Fibroblast of pulmonary artery (primary cell): ENCODE results near the gene TOX4.
A peak's percentile ranks its signal among the peaks of the same experiment; 100 is the strongest.
"Not testable (repeated sequence)": the region's sequence is repeated elsewhere in the genome, so short reads cannot be mapped to it uniquely, and the experiment has no call there.

Experiments used
- DNase-seq: peaks from one replicate; pipeline ENCODE4 v3.0.0-alpha.2; 2010; ENCODE audit warnings: low read depth
- H3K4me3 ChIP-seq: replicated peaks from 2 replicates; pipeline ENCODE4 v1.5.1; 2011; ENCODE audit warnings: low read depth, mild to moderate bottlenecking, control low read depth, low read length, moderate library complexity
- TF ChIP-seq, protein P1 (sequence below): IDR thresholded peaks from 2 replicates; pipeline ENCODE4 v1.5.1; 2011; ENCODE audit warnings: mild to moderate bottlenecking, control low read depth, low read length, inconsistent platforms; ENCODE audit errors: missing control alignments

TOX4 gene

DNA sequence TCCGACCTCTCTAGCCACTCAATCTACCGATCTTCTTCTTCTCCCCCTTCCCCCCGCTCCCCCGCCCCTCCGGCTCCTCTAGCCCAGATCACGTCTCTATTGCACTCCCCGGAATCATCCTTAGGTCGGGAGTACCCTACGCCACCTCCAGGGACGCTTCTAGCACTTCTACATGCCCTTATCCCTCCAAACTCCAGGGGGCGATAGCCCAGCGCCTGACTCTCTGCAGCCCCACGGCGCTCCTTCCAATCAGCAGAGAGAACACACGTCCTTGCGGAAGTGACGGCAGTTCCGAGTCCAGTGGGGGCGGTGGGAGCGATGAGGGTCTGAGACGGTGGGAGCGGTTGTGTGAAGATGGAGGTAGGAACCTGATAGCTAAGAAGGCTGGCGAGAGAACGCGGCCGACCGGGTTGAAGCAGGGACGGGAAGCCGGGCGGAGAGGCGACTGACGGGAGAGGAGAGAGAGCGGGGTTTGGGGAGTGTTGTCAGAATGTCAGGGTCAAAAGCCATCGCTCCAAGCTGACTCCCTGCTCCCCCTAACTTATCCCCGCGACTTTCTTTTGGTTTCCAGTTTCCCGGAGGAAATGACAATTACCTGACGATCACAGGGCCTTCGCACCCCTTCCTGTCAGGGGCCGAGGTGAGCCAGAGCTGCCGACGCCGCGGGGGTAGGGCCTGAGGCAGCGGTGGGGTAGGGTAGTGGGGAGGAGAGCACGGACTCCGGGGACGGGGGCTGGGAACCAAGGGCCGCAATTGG, at the start of gene TOX4, which contains the start of gene RAB2B:
TOX4 (plus strand) TSS at position 271 of the 757 bp plus-strand sequence; CDS start at position 355, 84 bp downstream.
RAB2B (minus strand) TSS at position 35 of the 757 bp plus-strand sequence. CDS start 87 bp downstream, outside the sequence.
- DNase-seq: peak; percentile 99
- H3K4me3 ChIP-seq: peak within 1 kb of the TSS; percentile 99
- TF ChIP-seq, protein P1, sequence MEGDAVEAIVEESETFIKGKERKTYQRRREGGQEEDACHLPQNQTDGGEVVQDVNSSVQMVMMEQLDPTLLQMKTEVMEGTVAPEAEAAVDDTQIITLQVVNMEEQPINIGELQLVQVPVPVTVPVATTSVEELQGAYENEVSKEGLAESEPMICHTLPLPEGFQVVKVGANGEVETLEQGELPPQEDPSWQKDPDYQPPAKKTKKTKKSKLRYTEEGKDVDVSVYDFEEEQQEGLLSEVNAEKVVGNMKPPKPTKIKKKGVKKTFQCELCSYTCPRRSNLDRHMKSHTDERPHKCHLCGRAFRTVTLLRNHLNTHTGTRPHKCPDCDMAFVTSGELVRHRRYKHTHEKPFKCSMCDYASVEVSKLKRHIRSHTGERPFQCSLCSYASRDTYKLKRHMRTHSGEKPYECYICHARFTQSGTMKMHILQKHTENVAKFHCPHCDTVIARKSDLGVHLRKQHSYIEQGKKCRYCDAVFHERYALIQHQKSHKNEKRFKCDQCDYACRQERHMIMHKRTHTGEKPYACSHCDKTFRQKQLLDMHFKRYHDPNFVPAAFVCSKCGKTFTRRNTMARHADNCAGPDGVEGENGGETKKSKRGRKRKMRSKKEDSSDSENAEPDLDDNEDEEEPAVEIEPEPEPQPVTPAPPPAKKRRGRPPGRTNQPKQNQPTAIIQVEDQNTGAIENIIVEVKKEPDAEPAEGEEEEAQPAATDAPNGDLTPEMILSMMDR: peak; percentile 99

GRCh38 chr14:21428930-21429329, 48.1 kb upstream of the TOX4 start:
- DNase-seq: no peak
- TF ChIP-seq, protein P1: no peak
- H3K4me3 ChIP-seq: no peak overlapping the region

DNA sequence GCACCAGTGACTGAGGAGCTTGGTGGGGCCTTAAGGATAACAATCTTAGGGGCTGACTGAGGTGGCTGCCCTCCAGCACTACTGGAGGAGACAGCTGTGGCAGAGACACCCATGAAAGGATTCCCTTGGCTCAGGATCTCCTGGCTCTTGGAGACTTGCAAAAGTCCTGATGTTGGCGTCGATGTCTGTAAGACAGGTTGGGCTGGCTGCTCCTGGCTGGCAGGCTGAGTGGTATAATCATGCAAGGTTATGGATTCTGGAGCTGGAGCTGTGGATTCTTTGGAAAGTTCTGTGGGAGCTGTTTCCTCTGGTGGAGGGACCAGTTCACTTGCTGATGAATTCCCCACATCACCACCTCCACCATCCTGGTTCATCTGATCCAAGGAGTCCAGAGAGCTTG, 45.9 kb upstream of the TOX4 start:
- TF ChIP-seq, protein P1: no peak
- no peak overlapping the region for H3K4me3 ChIP-seq
- DNase-seq: no peak

DNA sequence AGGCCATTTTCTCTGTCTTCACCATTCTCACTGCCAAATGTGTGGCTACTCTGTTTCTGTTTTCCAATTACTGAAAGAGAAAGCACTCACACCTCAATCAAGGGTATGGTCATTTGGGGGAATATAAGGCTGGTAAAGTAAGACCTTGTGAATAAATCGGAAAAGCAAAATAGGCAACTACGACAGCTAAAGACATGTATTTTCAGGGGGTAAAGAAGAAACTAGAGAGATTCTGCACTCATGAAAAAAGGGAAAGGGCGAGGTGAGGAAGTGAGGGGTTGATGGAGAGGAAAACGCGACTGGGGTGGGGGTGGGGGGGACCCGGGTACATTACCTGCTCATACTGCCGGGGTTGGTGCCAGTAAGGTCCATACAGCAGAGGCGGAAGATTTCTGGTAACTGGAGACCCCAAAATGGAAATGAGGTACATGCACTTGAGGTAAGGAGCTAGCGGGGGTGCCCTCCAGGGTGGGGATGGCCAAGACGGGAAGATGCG, 40.4 kb upstream of the TOX4 start:
- TF ChIP-seq, protein P1: no peak
- peak overlapping the region; percentile 85 for H3K4me3 ChIP-seq
- DNase-seq: no peak

DNA sequence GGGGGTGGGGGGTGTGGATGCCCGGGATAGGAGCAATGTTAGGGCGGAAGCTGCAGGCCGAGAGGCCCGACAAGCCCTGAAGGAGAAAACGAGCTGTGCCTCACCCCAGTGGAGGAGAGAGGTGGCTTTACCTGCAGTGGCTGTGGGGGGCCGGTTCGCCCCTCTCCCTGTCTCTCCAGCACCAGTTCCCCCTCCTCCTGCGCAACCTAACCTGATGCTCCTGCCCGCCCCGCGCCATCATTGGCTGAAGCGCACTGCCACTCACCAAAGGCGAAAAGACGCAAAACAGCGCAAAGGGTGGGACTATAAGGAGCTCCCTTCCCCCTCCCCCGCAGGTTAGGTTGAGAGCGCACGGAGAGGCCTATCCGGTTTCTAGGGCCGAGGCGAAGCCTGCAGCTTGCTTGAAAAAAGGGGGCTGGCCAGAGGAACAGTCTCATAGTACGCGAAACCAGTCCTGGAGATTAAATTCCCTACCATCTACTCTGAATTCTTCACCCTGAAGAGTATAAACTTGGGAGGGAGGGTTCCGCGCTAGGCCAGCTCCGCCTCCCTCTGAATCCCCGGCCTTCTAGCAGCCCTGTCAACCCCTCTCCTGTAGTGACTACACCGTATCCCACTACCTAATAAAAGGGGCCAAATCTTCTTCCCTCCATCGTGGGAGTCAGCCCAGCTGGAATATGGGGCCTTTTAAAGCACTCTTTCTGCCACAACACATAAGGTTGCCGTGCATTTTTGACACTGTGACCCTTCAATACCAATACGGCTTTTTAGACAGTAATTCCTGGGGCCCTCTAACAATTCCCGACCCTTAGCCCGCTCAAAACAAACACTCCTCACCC, 39.7 kb upstream of the TOX4 start:
- H3K4me3 ChIP-seq: peak overlapping the region; percentile 85
- TF ChIP-seq, protein P1: no peak
- peak; percentile 99 for DNase-seq

DNA sequence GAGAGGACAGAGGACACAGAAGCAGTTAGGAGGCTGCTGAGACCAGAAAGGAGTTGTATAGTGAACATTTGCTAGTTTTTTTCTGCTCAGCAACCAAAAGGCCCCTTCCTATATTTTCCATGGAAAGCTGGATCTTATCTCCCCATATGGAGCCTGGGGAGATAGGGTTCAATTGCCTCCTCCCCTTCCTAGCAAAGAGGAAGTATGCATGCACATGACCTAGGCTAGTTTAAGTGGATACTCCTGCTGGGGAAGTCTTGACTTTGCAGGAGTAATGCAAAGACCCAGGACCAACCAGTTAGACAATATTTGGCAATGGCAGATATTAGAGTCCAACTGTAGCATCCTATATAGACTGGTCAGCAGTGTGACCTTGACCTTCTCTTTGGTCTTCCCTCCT, 36.1 kb upstream of the TOX4 start:
- TF ChIP-seq, protein P1: no peak
- H3K4me3 ChIP-seq: no peak overlapping the region
- no peak for DNase-seq

- not testable (repeated sequence) for H3K4me3 ChIP-seq, DNase-seq
These were observed 34.3 kb upstream of the TOX4 start for GRCh38 chr14:21442657-21443056.
